Upper lobe of left lung (tissue), 4 donors: ENCODE results near the gene ARRDC1.

Experiments used
- EP300 ChIP-seq, 4 donors: sonication (generic); formaldehyde crosslinking; IDR thresholded peaks; one replicate each; pipeline ENCODE4 v1.5.1; 2017; ENCODE audit warnings: antibody characterized with exemption in 4 of 4, control low read depth in 2 of 4
- POLR2A ChIP-seq, 4 donors: fragments of 450-650 bp; IDR thresholded peaks; one replicate each; pipeline ENCODE4 v1.5.1; 2016 to 2017; ENCODE audit warnings: antibody characterized with exemption in 4 of 4, mild to moderate bottlenecking in 2 of 4

DNA sequence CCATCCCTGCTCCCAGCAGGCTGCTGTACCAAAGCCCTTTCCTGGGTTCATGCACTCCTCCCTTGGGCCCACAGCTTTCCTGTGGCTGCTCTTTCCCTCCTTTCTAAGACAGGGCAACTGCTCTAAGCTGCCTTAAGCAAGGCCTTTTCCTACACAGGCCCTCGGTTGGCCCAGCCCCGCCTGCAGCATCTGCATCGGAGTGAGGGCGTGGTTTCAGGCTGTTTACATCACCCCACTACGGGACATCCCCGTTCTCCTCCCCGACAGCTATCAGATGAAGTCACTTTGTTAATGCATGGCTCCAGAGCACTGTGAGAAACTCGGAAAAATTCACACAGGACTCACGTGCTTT lies 30.1 kb upstream of the ARRDC1 start:
- TF ChIP-seq POLR2A (IDR thresholded peaks at IDR 0.05) (no peak), EP300 (IDR thresholded peaks at IDR 0.05) (no peak)
